HG02943 (cell line): ENCODE data around the gene ENOX1.

Experiments
- ATAC-seq: cut with Tn5 transposase; IDR thresholded peaks from one replicate; pipeline ENCODE4 v1.9.1; 2021; ENCODE audit warnings: mild to moderate bottlenecking, low read depth, moderate library complexity; ENCODE audit not compliant: unreplicated experiment

ENOX1 gene

DNA sequence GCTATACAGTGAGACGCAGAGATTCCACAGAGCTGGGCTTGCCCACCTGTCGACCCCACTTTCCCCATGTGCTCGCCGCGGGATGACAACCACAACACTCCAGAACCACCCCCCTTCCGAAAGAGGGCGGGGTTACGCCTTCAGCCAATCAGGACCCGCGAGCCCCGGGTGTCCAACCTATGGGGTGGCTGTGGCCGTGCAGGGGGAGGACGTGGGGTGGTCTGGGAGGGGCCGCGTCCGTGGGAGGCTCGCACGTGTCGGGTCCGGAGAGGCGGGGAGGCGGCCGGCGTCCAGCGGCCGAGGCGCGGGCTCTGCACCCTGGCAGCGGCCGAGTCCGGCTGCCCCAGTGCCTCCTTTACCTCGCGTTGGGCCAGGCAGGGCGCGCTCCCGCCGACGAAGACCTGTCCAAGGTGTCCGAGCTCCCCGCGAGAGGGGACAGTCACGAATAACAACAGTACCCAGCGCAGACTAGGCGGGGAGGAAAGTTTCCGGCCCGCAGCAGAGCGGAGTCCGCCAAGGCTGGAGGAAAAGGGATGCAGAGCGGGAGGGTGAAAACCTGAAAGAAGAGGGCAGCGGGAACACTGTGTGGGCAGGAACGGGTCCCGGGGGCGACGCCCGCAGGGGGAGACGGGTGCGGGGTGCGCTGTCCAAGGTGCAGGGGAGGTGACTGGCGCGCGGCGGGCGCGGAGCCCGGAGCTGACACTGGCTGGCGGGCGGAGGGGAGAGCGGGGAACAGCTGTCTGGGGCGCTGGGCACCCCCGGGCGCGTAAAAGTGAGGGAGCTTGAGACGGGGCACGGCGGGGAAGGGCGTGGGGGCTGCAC lies 911 bp downstream of the ENOX1 start:
- no peak for ATAC-seq

DNA sequence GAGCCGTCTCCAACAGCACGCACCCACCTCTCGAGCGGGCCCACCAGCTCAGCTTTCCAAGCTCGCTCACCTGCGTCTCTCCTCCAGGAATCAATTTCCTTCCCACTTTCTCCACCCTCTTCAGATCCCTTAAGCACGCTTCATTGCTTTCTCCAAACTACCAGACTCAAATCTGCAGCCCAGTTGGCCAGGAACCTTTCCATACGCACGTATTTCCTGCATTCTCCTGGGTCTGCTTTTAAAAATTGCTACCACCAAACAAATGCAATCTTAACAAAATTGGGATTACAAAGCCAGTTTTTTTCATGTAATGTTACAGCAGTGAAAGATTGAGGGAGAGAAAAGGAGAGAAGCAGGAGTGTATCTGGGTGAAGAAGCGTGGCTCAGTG lies 1.5 kb downstream of the ENOX1 start:
- no peak for ATAC-seq

DNA sequence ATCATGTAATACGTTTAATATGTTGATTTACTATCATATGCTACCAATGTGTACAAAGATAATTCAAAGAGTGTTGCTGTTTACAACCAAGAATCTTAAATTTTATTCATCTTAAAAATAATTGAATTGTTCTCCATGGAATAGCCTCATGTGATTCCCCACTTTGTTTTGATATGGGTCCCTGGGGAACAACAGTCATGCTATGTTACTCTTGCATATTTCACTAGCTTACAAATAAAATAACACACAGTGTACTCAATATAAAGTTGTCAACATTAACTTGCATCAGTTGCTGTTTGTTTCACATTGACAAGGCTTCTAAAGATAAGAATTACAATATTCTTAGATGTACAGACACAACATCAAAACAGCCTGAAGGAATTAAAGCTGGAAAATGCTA lies 2.3 kb downstream of the ENOX1 start:
- ATAC-seq, result no peak

DNA sequence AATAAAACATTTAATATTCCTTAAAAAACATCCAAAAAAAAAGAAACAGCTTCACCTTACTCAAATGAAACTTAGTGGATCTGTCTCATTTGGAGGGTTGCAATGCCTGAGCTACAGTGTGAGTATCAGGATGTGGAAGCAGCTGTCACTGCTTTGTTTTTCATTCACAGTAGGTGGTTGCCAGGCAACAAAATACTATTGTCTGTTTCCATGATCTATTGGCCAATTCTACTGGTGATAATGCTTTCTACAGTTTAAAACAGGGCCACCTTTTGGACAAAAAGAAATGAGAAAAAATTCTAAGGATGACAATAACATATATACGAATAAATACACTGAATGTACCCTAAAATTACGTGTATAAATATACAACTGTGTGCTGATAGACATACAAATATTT lies 3.0 kb downstream of the ENOX1 start:
- no peak for ATAC-seq

DNA sequence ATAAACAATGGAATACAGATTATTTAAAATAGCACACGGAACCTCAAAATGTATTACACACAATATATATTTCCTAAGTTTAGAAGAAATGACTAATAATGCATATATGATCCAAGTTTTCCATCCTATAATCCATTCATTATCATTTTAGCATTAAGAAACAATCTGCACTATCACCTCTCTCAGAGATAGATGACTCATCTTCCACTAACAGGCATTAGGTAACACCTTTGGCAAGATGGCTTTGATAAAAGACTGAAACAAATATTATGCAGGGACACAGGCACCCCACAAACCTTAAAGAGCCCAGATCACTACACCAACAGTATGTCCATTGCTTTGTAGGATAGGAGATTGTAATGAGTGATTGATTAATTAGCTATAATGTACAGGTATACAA lies 4.1 kb downstream of the ENOX1 start:
- no peak for ATAC-seq

DNA sequence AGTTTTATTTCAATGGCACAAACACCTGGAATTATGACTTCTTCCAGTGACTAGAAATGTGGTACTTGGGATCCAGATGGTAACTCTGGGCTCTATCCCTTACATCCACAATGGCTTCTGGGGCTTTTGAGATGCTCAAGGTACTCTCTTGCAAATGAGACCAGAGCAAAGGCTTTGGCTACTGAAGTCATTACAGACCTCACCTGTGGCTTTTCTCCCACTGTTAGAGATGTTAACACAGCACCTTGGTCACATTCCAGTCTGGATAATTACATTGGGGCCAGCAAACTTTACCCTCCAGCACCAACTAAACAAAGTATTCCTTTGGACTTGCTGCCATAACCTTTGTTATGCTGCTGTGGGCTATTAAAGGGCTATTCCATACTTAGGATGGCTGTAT lies 6.1 kb downstream of the ENOX1 start:
- ATAC-seq, result no peak

DNA sequence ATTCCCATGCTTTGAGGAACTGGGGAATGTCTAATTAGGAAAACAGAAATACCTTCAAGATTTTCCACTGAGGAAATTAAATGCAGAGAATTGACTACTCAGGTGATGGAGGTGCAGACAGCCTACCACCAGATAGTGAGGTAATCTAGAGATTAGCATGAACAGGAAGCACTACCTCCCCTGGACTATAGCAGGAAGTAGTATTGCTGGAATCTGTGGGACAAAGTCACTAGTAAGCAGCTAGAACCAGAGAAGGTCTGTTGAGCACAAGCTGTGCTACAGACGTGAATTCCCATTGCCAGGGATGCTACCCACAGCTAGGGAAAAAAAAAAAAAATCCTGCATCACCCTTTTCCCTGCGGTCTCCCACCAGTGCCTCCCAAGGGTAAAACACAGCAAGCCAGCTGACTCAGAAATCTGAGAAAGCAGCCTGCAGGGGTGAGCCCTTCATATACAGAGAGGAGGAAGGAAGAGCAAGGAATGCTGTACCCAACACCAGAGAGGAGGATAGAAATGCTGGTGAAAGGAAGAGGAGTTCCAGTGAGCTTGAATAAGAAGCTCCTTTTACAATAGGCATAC lies 10.2 kb downstream of the ENOX1 start:
- no peak for ATAC-seq

DNA sequence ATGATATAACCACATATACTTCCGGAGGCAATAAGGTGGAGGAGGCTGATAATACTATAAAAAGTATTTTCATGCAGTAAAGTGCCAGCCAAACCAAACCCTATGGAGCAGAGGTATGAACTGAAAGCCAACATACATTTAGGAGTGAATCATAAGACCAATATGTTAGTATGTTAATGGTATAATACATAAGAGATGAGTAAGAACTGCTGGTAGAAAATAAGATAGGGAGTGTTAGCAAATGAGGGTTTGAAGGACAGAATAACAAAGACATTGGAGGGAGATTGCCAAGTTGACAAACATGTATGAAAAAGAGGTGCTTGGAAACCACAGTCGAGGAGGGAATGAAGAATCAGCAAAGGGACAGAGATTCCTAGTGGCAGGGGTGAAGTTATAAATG lies 10.8 kb downstream of the ENOX1 start:
- no peak for ATAC-seq

DNA sequence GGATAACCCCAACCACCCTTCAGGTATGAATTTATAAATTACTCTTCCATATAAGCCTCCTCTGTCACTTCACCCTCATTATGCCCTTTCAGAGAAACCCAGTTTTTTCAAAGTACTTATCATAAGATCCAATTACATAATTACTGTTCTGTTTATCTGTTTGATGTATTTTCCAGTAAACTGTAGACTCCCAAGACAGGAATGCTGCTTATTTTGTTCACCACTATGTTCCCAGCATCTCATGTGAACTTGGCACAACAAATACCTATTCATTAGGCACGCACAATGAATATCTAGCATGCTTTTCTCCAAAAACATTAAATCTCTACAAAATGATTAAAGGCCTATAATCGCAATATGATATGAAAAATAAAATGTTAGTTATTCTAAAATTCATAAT lies 13.2 kb downstream of the ENOX1 start:
- ATAC-seq, result no peak

DNA sequence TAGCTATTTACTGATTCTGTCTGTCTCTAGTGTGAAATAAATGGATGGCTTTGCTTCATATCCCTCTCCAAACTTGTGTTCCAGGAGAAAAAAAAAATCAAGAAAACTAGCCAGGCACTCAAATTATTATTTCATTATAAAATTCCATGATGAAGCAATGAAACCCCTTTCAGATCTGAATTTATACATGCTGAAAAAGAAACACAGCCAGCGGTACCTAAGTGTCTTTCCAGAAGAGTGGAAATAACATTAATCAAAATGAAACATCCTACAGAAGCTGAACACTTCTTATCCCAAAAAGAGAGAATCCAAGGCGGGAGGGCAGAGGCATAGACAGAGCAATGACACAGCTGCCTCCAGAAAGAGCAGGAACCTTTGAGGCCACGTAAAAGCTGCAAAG lies 15.9 kb downstream of the ENOX1 start:
- no peak for ATAC-seq

DNA sequence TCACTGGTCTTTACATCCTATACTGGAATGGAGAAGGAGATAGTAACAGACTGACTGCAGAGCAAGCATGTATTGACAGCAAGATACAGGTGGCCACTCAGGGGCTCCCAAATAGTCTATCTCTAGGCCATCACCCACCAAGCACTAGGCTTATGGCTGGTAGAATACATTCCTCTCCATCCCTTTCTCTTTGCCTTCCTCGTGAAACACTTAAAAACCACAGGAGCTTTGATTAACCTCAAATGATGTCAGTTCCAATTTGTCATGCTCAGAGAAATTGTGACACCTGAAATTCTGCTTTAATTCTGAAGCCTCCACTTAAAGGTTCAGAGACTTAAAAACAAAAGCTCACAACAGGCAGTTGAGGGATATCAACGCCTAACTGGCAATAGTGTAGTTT lies 17.2 kb downstream of the ENOX1 start:
- ATAC-seq, result no peak

DNA sequence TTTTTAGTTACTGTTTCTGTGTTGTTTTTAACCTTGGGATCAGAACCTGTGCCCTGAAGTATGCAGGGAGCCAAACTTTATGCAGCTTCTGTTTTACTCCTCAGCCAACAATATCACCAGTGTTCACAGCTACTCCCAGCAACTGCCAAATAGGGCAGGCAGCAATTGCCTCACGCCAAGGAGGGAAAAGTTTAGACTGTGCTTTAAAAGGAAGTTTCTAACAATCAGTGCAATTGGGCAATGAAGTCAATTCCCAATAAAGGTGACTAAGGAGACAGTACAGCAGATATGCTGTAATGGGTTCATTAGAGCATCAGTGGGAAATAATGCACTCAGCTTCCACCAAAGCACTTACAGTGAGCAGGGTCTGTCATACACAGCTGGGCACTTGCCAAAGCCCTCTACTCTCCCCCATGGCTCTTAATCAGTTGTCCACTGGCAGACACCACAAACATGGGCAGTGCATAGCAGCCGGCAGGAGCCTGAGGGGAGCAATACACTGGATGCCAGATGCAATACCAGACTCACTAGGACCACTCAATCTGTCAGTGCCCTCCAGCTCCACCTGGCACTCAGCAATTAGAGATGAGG lies 19.3 kb downstream of the ENOX1 start:
- ATAC-seq, result no peak

DNA sequence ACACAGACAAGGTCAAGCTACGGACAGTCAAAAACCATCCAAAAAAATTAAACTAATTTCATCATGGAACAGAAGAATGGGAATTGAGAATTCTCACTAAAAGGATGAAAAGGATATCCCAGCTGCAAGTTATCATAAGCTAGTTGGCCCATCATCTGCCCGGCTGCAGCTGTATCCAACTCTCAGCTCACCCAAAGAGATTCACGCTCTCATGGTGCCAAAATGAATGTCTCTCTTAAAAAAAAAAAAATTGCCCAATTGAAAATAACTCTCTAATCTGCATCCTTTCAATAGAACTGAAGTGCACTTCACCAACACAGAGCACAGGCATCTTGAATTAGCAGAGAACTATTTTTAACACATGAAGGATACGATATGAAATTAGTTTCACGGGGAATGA lies 20.0 kb downstream of the ENOX1 start:
- ATAC-seq, result no peak

DNA sequence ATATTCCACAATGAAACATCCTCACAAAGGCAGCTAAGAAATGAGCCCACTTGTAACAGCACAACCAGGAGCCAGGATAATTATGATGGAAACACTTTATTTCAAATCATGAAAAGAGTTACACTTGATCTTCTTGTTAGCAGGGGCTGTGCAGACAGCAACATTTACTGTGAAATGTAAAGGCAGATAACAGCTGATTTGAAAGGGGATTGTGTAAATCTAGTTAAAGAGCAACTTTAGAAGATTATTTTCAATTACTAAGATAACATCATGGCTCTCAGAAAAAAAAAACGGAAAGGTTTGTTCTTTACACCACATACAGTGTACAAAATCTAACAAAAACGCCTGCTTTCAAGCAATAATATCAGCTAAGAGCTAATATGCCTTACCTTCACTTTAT lies 22.4 kb downstream of the ENOX1 start:
- no peak for ATAC-seq

DNA sequence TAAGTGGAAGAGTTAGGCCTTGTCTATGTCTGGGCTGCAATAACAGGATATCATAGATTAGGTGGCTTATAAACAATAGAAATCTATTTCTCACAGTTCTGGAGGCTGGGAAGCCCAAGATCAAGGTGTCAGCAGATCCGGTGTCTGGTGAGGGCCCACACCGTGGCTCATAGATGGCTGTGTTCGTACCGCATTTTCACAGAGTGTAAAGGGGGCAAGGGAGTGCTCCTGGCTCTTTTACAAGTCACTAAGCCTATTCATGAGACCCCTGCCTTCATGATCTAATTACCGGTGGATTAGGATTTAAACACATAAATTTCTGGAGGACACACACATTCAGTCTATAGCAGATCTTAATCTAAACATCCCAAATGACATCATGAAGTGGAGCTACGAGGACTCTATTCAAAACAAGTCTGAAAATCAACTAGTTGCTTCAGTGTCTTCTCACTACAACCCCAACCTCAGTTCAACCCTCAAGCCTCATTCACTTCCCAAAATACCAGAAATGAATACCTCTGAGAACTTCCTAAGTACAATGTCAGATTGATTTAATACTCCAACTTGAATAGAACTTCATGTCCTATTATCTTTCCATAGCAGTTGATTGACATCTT lies 23.5 kb downstream of the ENOX1 start:
- ATAC-seq, result no peak

DNA sequence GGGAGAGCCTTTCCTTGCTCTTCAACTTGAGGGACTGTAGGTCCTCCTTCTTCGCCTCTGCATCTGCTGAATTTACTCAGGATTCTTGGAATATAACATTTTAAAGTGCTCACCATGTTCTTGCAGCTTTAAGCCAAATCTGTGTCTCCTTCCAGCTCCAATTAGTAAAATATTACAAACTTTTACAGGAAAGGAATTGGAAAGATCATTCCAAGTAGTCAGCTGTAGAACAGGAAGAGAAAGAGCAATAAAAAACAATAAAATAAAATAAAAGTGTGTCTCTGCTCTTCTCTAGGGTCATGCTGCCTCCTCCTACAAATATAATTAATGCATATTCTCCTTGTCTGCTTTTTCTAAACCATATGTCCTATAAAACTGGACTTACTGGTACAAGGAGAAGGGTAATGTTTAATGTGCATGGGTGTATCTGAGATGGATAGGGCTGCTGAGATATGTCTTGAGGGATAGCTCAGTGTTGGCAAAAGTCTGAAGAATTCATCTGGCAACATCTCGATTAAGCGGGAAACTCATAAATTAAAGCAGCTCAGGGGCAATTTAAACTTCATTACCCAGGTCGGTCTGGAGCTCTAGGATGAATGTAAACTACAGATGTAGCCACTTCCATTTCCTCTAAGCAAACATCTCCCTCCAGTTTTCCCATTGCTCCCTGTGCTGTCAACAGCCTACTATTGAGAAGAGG lies 25.0 kb downstream of the ENOX1 start:
- no peak for ATAC-seq

DNA sequence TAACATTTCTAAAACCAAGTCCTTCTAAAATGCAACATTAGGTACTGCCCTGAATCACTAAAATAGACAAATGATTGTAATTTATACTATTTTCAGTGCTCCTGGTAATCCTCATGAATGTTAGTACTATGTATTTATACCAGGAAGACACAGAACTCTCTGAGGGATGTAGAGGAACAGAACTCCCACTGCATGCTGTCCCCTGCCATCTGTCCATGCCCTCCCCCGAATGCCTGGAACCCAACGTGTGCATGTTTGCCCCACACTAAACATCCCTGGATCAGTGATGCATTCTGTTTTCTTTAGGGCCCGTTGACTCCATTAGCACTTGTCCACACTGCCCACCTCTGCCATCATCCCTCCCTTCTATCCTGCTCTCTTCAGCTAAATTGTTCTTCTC lies 26.5 kb downstream of the ENOX1 start:
- ATAC-seq, result no peak

DNA sequence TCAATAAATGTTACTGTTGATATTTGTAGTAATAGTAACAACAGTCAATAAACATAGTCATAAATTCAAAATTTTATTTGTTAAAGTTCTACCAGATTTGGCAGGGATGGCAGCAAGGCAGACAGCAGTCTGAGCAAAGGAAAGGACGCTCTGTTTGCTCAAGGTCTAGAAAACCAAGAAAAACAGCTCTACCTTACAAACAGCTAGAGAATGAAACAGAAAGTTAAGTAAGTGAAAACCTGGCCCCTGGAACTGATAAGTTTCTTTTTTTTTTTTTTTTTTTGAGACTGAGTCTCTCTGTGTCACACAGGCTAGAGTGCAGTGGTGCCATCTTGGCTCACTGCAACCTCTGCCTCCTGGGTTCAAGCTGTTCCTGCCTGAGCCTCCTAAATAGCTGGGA lies 27.9 kb downstream of the ENOX1 start:
- ATAC-seq, result no peak

DNA sequence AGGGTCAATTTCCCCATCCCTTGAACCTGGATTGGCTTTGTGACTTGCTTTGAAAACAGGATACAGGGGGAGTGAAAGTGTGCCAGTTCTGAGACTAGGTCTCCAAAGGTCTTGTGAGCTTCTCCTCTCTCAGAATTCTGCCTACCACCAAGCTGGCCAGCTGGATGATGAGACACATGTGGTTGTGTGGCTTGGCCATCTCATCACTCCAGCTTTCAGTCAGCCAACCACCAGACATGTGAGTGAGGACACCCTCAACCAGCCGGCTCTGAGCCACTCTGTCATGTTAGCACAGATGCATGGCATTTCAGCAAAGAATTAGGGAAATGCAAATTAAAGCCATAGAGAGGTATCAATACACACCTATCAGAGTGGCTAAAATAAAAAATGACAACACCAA lies 29.5 kb downstream of the ENOX1 start:
- ATAC-seq, result no peak

DNA sequence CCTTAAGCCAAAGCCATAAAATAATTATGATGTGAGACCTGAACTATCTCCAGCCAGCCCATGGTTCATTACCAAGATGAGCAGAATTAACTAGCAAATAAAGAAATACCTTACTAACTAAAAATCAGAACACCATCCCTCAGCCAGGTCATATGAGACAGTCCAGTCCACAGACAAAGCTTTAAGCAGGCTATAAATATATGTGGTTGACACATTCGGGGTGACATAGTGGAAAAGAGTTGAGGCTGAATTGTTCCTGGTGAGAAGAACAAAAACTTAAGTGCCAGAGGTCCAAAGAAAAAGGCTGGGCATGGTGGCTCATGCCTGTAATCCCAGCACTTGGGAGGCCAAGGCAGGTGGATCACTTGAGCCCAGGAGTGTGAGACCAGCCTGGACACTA lies 30.9 kb downstream of the ENOX1 start:
- no peak for ATAC-seq

DNA sequence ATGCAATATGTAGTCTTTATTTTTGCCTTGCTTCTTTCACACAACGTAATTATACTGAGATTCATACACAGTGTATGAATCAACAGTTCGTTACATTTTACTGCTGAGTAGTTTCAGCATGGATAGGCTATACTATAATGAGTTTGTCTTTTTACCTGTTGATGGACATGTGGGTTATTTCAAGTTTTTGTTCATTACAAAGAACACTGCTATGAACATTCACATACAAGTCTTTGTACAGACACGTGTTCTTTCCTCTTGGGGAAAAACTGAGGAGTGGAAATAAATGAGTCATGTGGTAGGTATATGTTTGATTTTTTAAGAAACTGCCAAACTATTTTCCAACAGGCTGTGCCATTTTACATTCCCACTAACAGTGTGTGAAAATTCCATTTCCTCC lies 35.1 kb downstream of the ENOX1 start:
- no peak for ATAC-seq
